Retinal pigment epithelial cell (primary cell): ENCODE results near the gene SH2D3C.
"Not testable (repeated sequence)": the region's sequence is repeated elsewhere in the genome, so short reads cannot be mapped to it uniquely, and the experiment has no call there.

Experiments
- DNase-seq: peaks from one replicate; pipeline ENCODE4 v3.0.0-alpha.2; 2010; ENCODE audit warnings: low read depth
- H3K4me3 ChIP-seq: 2 replicates; pipeline ENCODE4 v1.5.1; 2011; ENCODE audit warnings: mild to moderate bottlenecking, low read length, control low read depth, moderate library complexity
- TF ChIP-seq, protein P1 (sequence below): conservative IDR thresholded peaks from 2 replicates; pipeline ENCODE4 v1.5.1; 2011; ENCODE audit warnings: low read depth, low read length, control low read depth, inconsistent platforms

Gene SH2D3C

DNA sequence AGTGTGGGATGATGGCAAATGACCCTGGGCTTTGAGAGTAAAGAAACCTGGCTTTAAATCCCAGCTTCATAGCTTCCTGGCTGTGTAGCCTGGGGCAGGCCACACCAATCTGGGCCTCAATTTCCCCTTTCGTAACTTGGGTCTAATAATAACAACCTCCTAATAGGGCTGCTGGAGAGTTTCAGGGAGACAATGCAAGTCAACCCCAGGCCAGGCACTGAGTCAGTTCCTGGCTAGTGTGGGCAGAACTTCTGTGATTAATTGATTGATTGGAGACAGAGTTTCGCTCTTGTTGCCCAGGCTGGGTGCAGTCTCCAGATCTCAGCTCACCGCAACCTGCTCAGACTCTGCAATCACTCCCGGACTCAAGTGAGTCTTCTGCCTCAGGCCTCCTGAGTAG lies 3.3 kb upstream of the SH2D3C start:
- DNase-seq: no peak
- TF ChIP-seq, protein P1, sequence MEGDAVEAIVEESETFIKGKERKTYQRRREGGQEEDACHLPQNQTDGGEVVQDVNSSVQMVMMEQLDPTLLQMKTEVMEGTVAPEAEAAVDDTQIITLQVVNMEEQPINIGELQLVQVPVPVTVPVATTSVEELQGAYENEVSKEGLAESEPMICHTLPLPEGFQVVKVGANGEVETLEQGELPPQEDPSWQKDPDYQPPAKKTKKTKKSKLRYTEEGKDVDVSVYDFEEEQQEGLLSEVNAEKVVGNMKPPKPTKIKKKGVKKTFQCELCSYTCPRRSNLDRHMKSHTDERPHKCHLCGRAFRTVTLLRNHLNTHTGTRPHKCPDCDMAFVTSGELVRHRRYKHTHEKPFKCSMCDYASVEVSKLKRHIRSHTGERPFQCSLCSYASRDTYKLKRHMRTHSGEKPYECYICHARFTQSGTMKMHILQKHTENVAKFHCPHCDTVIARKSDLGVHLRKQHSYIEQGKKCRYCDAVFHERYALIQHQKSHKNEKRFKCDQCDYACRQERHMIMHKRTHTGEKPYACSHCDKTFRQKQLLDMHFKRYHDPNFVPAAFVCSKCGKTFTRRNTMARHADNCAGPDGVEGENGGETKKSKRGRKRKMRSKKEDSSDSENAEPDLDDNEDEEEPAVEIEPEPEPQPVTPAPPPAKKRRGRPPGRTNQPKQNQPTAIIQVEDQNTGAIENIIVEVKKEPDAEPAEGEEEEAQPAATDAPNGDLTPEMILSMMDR: no peak
- H3K4me3 ChIP-seq: no peak overlapping the region

DNA sequence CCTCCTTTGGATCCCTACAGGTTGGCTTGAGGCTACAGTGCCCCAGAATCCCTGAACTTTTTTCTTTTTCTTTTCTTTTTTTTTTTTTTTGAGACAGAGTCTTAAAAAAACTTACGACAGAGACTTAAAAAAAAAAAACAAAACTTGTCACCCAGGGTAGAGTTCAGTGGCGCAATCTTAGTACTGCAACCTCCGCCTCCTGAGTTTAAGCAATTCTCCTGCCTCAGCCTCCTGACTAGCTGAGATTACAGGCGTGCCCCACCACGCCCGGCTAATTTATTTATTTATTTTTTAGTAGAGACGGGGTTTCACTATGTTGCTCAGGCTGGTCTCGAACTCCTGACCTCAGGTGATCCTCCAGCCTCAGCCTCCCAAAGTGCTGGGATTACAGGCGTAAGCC lies 2.4 kb upstream of the SH2D3C start:
- H3K4me3 ChIP-seq, DNase-seq: not testable (repeated sequence)

DNA sequence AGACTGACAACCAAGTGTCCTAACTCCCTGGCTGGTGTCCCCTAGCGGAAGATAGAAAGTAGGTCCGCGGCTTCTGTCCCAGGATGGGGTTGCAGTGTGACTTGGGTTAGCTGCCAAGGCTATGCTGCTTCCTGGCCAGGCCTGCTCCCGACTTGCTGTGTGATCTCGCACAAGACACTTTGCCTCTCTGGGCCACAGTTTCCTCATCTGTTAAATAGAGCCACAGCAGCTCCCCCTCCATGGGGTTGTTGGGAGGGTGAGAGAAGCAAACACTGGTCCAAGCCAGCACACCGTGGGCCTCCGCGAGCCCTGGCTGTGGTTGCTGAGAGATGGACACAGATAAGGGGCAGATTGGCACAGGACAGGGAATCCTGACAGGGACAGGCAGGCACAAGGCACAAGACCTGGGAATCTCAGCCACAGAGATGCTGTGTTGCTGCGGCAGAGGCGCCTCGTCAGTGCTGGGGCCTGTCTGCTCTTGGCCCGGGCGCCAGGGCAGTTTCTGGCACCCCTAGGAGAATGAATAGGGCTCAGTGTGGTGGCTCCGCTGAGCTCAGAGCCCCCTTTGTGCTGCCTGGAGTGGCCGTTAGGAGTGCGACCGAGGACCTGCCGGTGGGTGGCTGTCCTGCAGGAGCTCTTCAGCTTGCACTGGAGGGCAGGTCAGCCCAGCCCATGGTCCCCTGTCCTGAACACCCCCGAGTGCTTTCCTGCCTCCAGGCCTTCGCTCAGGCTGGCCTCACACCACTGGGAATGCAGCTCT lies 1.8 kb upstream of the SH2D3C start:
- H3K4me3 ChIP-seq: no peak overlapping the region
- TF ChIP-seq, protein P1: no peak

DNA sequence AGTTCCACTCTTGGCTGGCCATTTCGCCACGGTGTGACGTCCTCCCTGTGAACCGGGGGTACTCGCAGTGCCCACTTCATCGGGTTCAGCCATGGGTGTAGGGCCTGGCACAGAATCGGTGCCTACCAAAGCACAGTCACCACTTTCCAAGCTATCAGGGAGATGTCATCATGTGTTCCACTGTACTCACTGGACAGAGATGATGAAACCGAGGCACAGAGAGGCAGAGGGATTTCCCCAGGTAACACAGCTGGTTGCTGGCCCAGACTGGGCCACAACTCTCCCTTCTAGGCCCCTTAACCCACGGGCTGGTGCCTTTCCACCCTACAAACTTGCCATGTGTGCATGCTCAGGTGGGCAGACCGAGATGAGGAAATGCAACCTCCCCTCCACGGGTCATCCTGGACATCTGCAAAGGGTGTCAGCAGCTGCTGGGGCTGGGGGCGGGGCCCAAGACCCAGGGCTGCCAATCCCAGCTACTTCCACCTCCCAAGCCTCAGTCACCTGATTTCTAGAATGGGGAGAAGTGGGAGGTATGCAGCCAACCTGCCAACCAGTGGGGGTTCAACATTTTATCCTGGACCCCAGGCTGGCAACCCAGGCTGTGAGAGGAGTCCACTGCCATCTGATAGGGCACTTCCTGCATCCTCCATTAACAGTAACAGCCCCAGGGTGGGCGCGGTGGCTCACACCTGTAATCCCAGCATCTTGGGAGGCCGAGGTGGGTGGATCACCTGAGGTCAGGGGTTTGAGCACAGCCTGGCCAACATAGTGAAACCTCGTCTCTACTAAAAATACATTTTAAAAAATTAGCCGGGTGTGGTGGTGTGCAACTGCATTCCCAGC lies 893 bp upstream of the SH2D3C start:
- no peak overlapping the region for H3K4me3 ChIP-seq
- no peak for DNase-seq
- TF ChIP-seq, protein P1: no peak

More for the DNA sequence above, 1.8 kb upstream of the SH2D3C start:
- DNase-seq: no peak

DNA sequence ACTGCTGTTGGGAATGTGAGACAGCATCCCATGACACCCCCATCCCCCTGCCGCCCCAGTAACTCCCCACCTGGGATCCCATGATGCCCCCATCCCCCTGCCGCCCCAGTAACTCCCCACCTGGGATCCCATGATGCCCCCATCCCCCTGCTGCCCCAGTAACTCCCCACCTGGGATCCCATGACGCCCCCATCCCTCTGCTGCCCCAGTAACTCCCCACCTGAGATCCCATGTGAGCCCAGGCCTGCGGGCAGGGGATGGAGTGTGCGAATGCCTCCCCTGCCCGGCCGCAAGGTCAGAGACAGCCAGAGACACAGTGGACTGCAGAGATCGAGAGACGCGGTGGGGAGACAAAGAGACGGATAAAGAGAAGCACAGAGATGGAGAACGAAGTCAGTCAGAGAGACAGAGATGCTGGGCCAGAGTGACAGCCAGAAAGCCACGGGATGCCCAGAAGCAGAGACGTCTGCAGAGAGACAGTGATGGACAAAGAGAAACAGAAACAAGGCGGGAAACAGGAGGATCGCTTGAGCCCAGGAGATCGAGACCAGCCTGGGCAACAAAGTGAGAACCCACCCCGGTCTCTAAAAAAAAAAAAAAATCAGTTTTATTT lies 992 bp downstream of the SH2D3C start:
- H3K4me3 ChIP-seq: no peak overlapping the region
- DNase-seq: no peak
- TF ChIP-seq, protein P1: no peak

DNA sequence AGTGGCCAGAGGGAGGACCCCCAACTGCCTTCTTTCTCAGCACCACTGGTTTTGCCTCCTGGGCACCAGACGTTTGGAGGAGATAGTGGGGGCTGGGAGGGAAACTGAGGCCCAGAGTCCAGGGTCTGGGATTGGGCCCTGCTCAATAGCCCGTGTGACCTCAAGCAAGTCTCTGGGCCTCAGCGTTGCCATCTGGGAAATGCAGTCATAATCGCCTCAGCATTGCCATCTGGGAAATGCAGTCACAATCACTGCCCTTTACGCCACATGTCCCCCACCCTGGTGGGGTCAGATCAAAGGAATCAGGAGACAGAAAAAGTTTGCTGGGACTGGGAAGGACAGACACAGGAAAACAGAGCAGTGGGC lies 1.6 kb downstream of the SH2D3C start:
- DNase-seq: no peak
- TF ChIP-seq, protein P1: no peak
- no peak overlapping the region for H3K4me3 ChIP-seq

DNA sequence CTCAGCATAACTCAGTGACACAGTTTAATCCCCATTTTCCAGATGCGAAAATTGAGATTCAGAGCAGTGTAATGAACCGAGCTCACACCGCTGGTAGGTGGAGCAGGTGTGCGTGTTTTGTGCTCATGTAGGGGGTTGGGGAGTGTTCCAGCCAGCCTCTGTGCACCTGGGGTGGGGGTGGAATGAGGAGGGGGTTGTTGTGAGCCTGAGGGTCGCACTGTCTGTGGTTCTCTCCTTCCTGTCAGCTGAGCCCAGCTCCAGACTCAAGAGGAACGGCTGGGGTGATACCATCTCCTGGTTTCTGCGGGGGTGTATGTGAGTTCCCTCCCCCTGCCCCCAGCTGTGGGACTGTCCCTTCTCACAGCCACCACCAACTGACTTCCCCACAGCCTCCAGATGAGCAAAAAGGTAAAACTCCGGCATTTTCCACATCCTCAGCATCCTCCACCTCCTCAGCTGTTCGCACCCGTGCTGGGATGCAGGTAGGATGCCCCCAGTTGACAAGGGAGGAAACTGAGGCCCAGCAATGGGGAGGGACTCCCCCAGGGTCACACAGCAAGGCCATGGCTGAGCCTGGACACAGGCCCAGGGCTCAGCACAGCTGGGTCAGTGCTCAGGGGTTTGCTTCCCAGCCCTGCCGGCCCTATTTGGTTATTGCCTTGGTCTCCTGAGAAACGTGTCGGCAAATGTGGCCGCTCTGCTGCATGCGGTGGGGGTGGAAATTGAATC lies 2.1 kb downstream of the SH2D3C start:
- TF ChIP-seq, protein P1: no peak
- no peak overlapping the region for H3K4me3 ChIP-seq

More for the DNA sequence above, 2.1 kb downstream of the SH2D3C start:
- no peak for DNase-seq
